H1 (cell line): ENCODE measurements around the gene RPTOR. TPM values are rescaled to one million over a fixed set of nuclear protein-coding genes. Genes with fewer than 3 reads are reported as not detected.

Experiments used
- BACH1 ChIP-seq: IDR thresholded peaks from 2 replicates; pipeline ENCODE4 v1.6.1; 2012; ENCODE audit warnings: low read length, improper control_type of control experiment
- JUND ChIP-seq: IDR thresholded peaks from 2 replicates; pipeline ENCODE4 v1.6.1; 2011; ENCODE audit warnings: mild to moderate bottlenecking, improper control_type of control experiment, low read length
- polyA plus RNA-seq, 7 experiments: library from polyadenylated mRNA; depleted of rRNA in 3 of 7; stranded (reverse) in 5 of 7; unstranded in 2 of 7; fragments of >200 nt in 5 of 7; fragments of 200-250 nt in 2 of 7; gene quantifications; 1 replicate in 5 of 7; 2 replicates in 1 of 7; 4 replicates in 1 of 7; pipeline versions ENCODE4 v1.2.1 to v1.2.3, GENCODE V29; 2011 to 2013; ENCODE audit warnings: missing spikeins in 2 of 7, mixed read lengths in 2 of 7
- total RNA-seq: library from RNA; stranded (reverse); fragmentation: NEBNext Ultra II Directional; extraction: Animal tissue kit (Norgen Biotek cat#: 25700); gene quantifications from 2 replicates; pipeline ENCODE4 v1.2.1, GENCODE V29; 2021

Gene RPTOR
- total and polyA plus RNA-seq, 2 of the 8 experiments (the other 6 are each of a cell fraction or from before 2014, with no cell fraction given), result 6.9 to 28.7 TPM

GRCh38 chr17:80998748-80999535 is 454.3 kb downstream of the RPTOR start (continued):
- TF ChIP-seq BACH1 (no peak), JUND (no peak)
